ENCODE data around the gene ZNHIT1.

GRCh38 chr7:101201695-101202602 lies 16.0 kb upstream of the ZNHIT1 start:
- TF ChIP-seq POLR2AphosphoS5 (IDR thresholded peaks at IDR 0.05), result no peak
- TF ChIP-seq, protein P1, sequence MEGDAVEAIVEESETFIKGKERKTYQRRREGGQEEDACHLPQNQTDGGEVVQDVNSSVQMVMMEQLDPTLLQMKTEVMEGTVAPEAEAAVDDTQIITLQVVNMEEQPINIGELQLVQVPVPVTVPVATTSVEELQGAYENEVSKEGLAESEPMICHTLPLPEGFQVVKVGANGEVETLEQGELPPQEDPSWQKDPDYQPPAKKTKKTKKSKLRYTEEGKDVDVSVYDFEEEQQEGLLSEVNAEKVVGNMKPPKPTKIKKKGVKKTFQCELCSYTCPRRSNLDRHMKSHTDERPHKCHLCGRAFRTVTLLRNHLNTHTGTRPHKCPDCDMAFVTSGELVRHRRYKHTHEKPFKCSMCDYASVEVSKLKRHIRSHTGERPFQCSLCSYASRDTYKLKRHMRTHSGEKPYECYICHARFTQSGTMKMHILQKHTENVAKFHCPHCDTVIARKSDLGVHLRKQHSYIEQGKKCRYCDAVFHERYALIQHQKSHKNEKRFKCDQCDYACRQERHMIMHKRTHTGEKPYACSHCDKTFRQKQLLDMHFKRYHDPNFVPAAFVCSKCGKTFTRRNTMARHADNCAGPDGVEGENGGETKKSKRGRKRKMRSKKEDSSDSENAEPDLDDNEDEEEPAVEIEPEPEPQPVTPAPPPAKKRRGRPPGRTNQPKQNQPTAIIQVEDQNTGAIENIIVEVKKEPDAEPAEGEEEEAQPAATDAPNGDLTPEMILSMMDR (IDR thresholded peaks at IDR 0.05), result no peak

Data from prostate gland (tissue), 2 donors.